ENCODE measurements around the gene SMTNL1.

SMTNL1 gene

GRCh38 chr11:57588046-57588710, 50.8 kb downstream of the SMTNL1 start:
- DNase-seq (ENCODE audit: low read depth): no peak

GRCh38 chr11:57596266-57596885, 59.0 kb downstream of the SMTNL1 start:
- no peak for DNase-seq (ENCODE audit: low read depth)

GRCh38 chr11:57597461-57597915, 60.1 kb downstream of the SMTNL1 start, which contains the start of gene SERPING1:
Gene SERPING1 (plus strand): TSS chr11:57597685. CDS start chr11:57598271, 586 bp downstream.
- peak; percentile 31 for DNase-seq (ENCODE audit: low read depth)

GRCh38 chr11:57597916-57598830, 60.8 kb downstream of the SMTNL1 start:
- peak; percentile 65 for DNase-seq (ENCODE audit: low read depth)

GRCh38 chr11:57598831-57599155, 61.4 kb downstream of the SMTNL1 start:
- no peak for DNase-seq (ENCODE audit: low read depth)

GRCh38 chr11:57599381-57599780, 62.0 kb downstream of the SMTNL1 start:
- DNase-seq (ENCODE audit: low read depth): no peak

Measured in fibroblast of the conjunctiva (primary cell).